Measurements from ENCODE around the gene CASP7. TPM values are rescaled to one million over a fixed set of nuclear protein-coding genes. Genes with fewer than 3 reads are reported as not detected.

Gene CASP7
- total and polyA plus RNA-seq, 2 of the 8 experiments (the other 6 are each of a cell fraction or from before 2014, with no cell fraction given), result 2.3 to 4.1 TPM

- peaks cover 0 to 6% (median 0%) of the 10 kb centered on the region in 4 experiments; a peak in 2 of 8 replicates for H3K36me3 ChIP-seq (ENCODE audit: control insufficient read depth in 2 of 4, insufficient read depth in 4 of 4, low read length in 3 of 4)
- H3K4me3 ChIP-seq (ENCODE audit: extremely low read depth in 1 of 4, insufficient read depth in 2 of 4, low read depth in 3 of 4, low read length in 4 of 4), result no peak overlapping the region
- no peak overlapping the region for H3K14ac ChIP-seq (ENCODE audit: insufficient read length)
- no peak overlapping the region for H2AK5ac ChIP-seq (ENCODE audit: low read depth, low read length)
- no peak overlapping the region for H2BK20ac ChIP-seq (ENCODE audit: low read length)
- H4K8ac ChIP-seq (ENCODE audit: extremely low read depth, insufficient read depth, low read length), result no peak overlapping the region
- CTCF ChIA-PET (ENCODE audit: partially characterized antibody), result interaction anchor here (0.6 to 2.4 kb wide), 3 partner anchors 12 to 448 kb away, joined by 3 to 9 read pairs (median 5); no protein-coding TSS in a partner anchor
- DNase-seq (ENCODE audit: low read depth in 1 of 2, low spot score in 2 of 2) (no peak), FAIRE-seq (no peak)
- H3K23me2 ChIP-seq (ENCODE audit: low read depth, low read length), result no peaks in the 10 kb centered on the region
- H3K56ac ChIP-seq (replicated peaks; ENCODE audit: insufficient read length, low read depth, low read length), result no peak overlapping the region
- no peak overlapping the region for H3K4ac ChIP-seq (replicated peaks; ENCODE audit: insufficient read length, low read depth, low read length)
- H3K27ac ChIP-seq (ENCODE audit: low read depth, low read length), result no peak overlapping the region
- POLR2A ChIA-PET (ENCODE audit: partially characterized antibody), result no interaction called here
- no peak overlapping the region for H3K4me2 ChIP-seq (ENCODE audit: insufficient read depth in 1 of 2, low read depth in 2 of 2, low read length in 2 of 2)
- no peak overlapping the region for H4K91ac ChIP-seq (replicated peaks; ENCODE audit: insufficient read length, low read length)
- H4K5ac ChIP-seq (ENCODE audit: insufficient read length, low read depth, low read length), result no peak overlapping the region
- peaks cover 3 to 6% of the 10 kb centered on the region in 2 experiments; a peak in 3 of 4 replicates for H3K9me3 ChIP-seq (ENCODE audit: insufficient read depth in 2 of 2, low read depth in 1 of 2, low read length in 1 of 2)
- peaks cover 0 to 5% of the 10 kb centered on the region in 2 experiments; a peak in 1 of 4 replicates for H3K79me2 ChIP-seq (ENCODE audit: control insufficient read depth in 1 of 2, insufficient read depth in 2 of 2, low read length in 2 of 2)
- H2BK15ac ChIP-seq (ENCODE audit: low read length), result no peak overlapping the region
- no peak for TF ChIP-seq EGR1 (IDR thresholded peaks at IDR 0.05; ENCODE audit: borderline replicate concordance, low read depth, low read length)
- TF ChIP-seq TAF1 (IDR thresholded peaks at IDR 0.05; ENCODE audit: low read depth, low read length), result no peak
- TF ChIP-seq GTF2F1 (IDR thresholded peaks at IDR 0.05; ENCODE audit: borderline replicate concordance, low read depth, low read length), result no peak
- no peak for TF ChIP-seq CHD1 (IDR thresholded peaks at IDR 0.05; ENCODE audit: low read depth, low read length)
- TF ChIP-seq E2F6 (IDR thresholded peaks at IDR 0.05), result no peak
- no peak for TF ChIP-seq CTBP2 (IDR thresholded peaks at IDR 0.05; ENCODE audit: borderline replicate concordance, insufficient read depth, insufficient read length, low read length)
- TF ChIP-seq BACH1 (IDR thresholded peaks at IDR 0.05; ENCODE audit: low read length), result no peak
- TF ChIP-seq YY1 (IDR thresholded peaks at IDR 0.05; ENCODE audit: low read depth, low read length), result no peak
- no peak for TF ChIP-seq TCF12 (IDR thresholded peaks at IDR 0.05; ENCODE audit: low read depth, low read length)
- no peak for TF ChIP-seq CEBPB (IDR thresholded peaks at IDR 0.05; ENCODE audit: low read depth, low read length)
- H4K20me1 ChIP-seq (replicated peaks in 1 of 2; ENCODE audit: control insufficient read depth in 1 of 2, insufficient read depth in 2 of 2, low read length in 2 of 2), result peaks cover 0 to 2% of the 10 kb centered on the region in 2 experiments
- no peak overlapping the region for H2AFZ ChIP-seq (ENCODE audit: low read length)
- no peak overlapping the region for H3K9ac ChIP-seq (replicated peaks in 1 of 4; ENCODE audit: extremely low read depth in 1 of 4, low read depth in 3 of 4, low read length in 3 of 4)
- no peak overlapping the region for H2BK120ac ChIP-seq (replicated peaks; ENCODE audit: low read depth, low read length)
- no peak overlapping the region for H2BK12ac ChIP-seq (ENCODE audit: low read depth, low read length)
- H3K4me1 ChIP-seq (replicated peaks in 1 of 4; ENCODE audit: control insufficient read depth in 3 of 4, insufficient read depth in 4 of 4, low read length in 3 of 4), result peaks cover 0 to 4% (median 0%) of the 10 kb centered on the region in 4 experiments; a peak in 1 of 7 replicates
- WGBS, 2 experiments (ENCODE audit: extremely low coverage in 1 of 2, insufficient coverage in 1 of 2, insufficient read length in 1 of 2, insufficient replicate concordance in 2 of 2, low coverage in 1 of 2, low lambda C conversion rate in 2 of 2, missing lambda C conversion rate in 1 of 2), result 73% methylated on average over 3 of the region's 3 CpGs; no CpG with 5 or more reads in 1 of the 2 experiments
- H3K27me3 ChIP-seq (replicated peaks in 1 of 4; ENCODE audit: control insufficient read depth in 3 of 4, extremely low read depth in 1 of 4, insufficient read depth in 3 of 4, low read length in 3 of 4), result no peaks in the 10 kb centered on the region
- no peak overlapping the region for H3K18ac ChIP-seq (ENCODE audit: extremely low read depth, low read length)
- no peaks in the 10 kb centered on the region for H3K79me1 ChIP-seq (ENCODE audit: low read depth, low read length)
- no peak overlapping the region for H3K23ac ChIP-seq (ENCODE audit: insufficient read length)
- H2BK5ac ChIP-seq (ENCODE audit: low read depth, low read length), result no peak overlapping the region
Observed at GRCh38 chr10:113690749-113691148, 11.0 kb downstream of the CASP7 start.
